ENCODE results near the gene TMTC1.
A peak's percentile ranks its signal among the peaks of the same experiment; 100 is the strongest.

The TMTC1 gene

GRCh38 chr12:29739279-29739991, 44.3 kb downstream of the TMTC1 start:
- no peak for DNase-seq (ENCODE audit: low spot score)

GRCh38 chr12:29738365-29738764, 45.4 kb downstream of the TMTC1 start:
- no peak for DNase-seq (ENCODE audit: low spot score)

- no peak for DNase-seq (ENCODE audit: low spot score)
Observed at GRCh38 chr12:29737644-29738043, 46.1 kb downstream of the TMTC1 start.

GRCh38 chr12:29735604-29736003, 48.1 kb downstream of the TMTC1 start:
- DNase-seq (ENCODE audit: low spot score) = no peak

GRCh38 chr12:29734734-29735133, 49.0 kb downstream of the TMTC1 start:
- DNase-seq (ENCODE audit: low spot score) = no peak

GRCh38 chr12:29734305-29734704, 49.4 kb downstream of the TMTC1 start:
- DNase-seq (ENCODE audit: low spot score) = no peak

GRCh38 chr12:29733501-29733900, 50.2 kb downstream of the TMTC1 start:
- no peak for DNase-seq (ENCODE audit: low spot score)

- DNase-seq (ENCODE audit: low spot score) = no peak
Observed at GRCh38 chr12:29733060-29733459, 50.7 kb downstream of the TMTC1 start.

- DNase-seq (ENCODE audit: low spot score) = no peak
Observed at GRCh38 chr12:29732593-29732992, 51.1 kb downstream of the TMTC1 start.

GRCh38 chr12:29732191-29732590, 51.6 kb downstream of the TMTC1 start:
- no peak for DNase-seq (ENCODE audit: low spot score)

GRCh38 chr12:29731591-29731990, 52.2 kb downstream of the TMTC1 start:
- DNase-seq (ENCODE audit: low spot score) = no peak

GRCh38 chr12:29730481-29730880, 53.3 kb downstream of the TMTC1 start:
- DNase-seq (ENCODE audit: low spot score) = no peak

- no peak for DNase-seq (ENCODE audit: low spot score)
Observed at GRCh38 chr12:29728030-29728429, 55.7 kb downstream of the TMTC1 start.

GRCh38 chr12:29726741-29727348, 56.9 kb downstream of the TMTC1 start:
- no peak for DNase-seq (ENCODE audit: low spot score)

- no peak for DNase-seq (ENCODE audit: low spot score)
Observed at GRCh38 chr12:29726321-29726692, 57.4 kb downstream of the TMTC1 start.

GRCh38 chr12:29725587-29726320, 58.0 kb downstream of the TMTC1 start:
- peak; percentile 61 for DNase-seq (ENCODE audit: low spot score)

GRCh38 chr12:29722164-29722563, 61.6 kb downstream of the TMTC1 start:
- DNase-seq (ENCODE audit: low spot score) = no peak

GRCh38 chr12:29719381-29719780, 64.4 kb downstream of the TMTC1 start:
- no peak for DNase-seq (ENCODE audit: low spot score)

GRCh38 chr12:29717540-29718100, 66.1 kb downstream of the TMTC1 start:
- DNase-seq (ENCODE audit: low spot score) = no peak

- DNase-seq (ENCODE audit: low spot score) = no peak
Observed at GRCh38 chr12:29714966-29715365, 68.8 kb downstream of the TMTC1 start.

- no peak for DNase-seq (ENCODE audit: low spot score)
Observed at GRCh38 chr12:29713729-29714128, 70.0 kb downstream of the TMTC1 start.

- no peak for DNase-seq (ENCODE audit: low spot score)
Observed at GRCh38 chr12:29711381-29711780, 72.4 kb downstream of the TMTC1 start.

GRCh38 chr12:29710104-29710503, 73.6 kb downstream of the TMTC1 start:
- peak; percentile 72 for DNase-seq (ENCODE audit: low spot score)
